Effector memory CD8-positive, alpha-beta T cell (primary cell): Measurements from ENCODE around the gene HACD2.

Experiments used
- ATAC-seq: fragments of 150-1000 bp; cut with Tn5 transposase; replicated peaks from 2 replicates; pipeline ENCODE4 v1.10.0; 2021; ENCODE audit warnings: mild to moderate bottlenecking, moderate library complexity
- DNase-seq, 3 experiments: peaks; one replicate each; pipeline ENCODE4 v3.0.0; 2021
- H3K27ac Mint-ChIP-seq, 2 donors: one replicate each; pipeline ENCODE4 v1.8.0; 2022; ENCODE audit warnings: mild to moderate bottlenecking in 2 of 2, mixed read lengths in 2 of 2, moderate library complexity in 2 of 2
- H3K27me3 Mint-ChIP-seq, 2 donors: one replicate each; pipeline ENCODE4 v1.8.0; 2022; ENCODE audit warnings: mixed read lengths in 2 of 2
- H3K36me3 Mint-ChIP-seq: one replicate; pipeline ENCODE4 v1.8.0; 2022; ENCODE audit warnings: mild to moderate bottlenecking, moderate library complexity, mixed read lengths; ENCODE audit not compliant: insufficient read depth
- H3K4me1 Mint-ChIP-seq, 2 donors: one replicate each; pipeline ENCODE4 v1.8.0; 2022; ENCODE audit warnings: low read depth in 2 of 2, mixed read lengths in 2 of 2
- H3K4me3 Mint-ChIP-seq, 2 donors: one replicate each; pipeline ENCODE4 v1.8.0; 2022; ENCODE audit warnings: mild to moderate bottlenecking in 2 of 2, mixed read lengths in 2 of 2, moderate library complexity in 2 of 2
- H3K9me3 Mint-ChIP-seq, 2 donors: one replicate each; pipeline ENCODE4 v1.8.0; 2022; ENCODE audit warnings: mixed read lengths in 2 of 2
- total RNA-seq, 9 experiments: gene quantifications; one replicate each; lab custom pipeline; 2026; lab: John Stamatoyannopoulos, UW

The HACD2 gene, protein sequence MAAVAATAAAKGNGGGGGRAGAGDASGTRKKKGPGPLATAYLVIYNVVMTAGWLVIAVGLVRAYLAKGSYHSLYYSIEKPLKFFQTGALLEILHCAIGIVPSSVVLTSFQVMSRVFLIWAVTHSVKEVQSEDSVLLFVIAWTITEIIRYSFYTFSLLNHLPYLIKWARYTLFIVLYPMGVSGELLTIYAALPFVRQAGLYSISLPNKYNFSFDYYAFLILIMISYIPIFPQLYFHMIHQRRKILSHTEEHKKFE
- 29.6 to 83.2 (median 52.9) reads per million in 9 experiments for total RNA-seq

GRCh38 chr3:123584988-123585937 lies at the start of gene HACD2:
HACD2 (minus strand) TSS chr3:123585053; CDS start chr3:123585027, 26 bp downstream.
- ATAC-seq = peak; percentile 90
- Mint-ChIP-seq H3K4me1 (peaks cover 3 to 25% of the 10 kb centered on the region in 2 donors), H3K9me3 (no peaks in the 10 kb centered on the region), H3K36me3 (peaks cover 9% of the 10 kb centered on the region), H3K4me3 (no peak within 1 kb of the TSS), H3K27ac (peak within 1 kb of the TSS in 1 of 2 donors; percentile 38), H3K27me3 (no peaks in the 10 kb centered on the region)
- DNase-seq = peak; percentile 92 to 93 (median 92)

DNA sequence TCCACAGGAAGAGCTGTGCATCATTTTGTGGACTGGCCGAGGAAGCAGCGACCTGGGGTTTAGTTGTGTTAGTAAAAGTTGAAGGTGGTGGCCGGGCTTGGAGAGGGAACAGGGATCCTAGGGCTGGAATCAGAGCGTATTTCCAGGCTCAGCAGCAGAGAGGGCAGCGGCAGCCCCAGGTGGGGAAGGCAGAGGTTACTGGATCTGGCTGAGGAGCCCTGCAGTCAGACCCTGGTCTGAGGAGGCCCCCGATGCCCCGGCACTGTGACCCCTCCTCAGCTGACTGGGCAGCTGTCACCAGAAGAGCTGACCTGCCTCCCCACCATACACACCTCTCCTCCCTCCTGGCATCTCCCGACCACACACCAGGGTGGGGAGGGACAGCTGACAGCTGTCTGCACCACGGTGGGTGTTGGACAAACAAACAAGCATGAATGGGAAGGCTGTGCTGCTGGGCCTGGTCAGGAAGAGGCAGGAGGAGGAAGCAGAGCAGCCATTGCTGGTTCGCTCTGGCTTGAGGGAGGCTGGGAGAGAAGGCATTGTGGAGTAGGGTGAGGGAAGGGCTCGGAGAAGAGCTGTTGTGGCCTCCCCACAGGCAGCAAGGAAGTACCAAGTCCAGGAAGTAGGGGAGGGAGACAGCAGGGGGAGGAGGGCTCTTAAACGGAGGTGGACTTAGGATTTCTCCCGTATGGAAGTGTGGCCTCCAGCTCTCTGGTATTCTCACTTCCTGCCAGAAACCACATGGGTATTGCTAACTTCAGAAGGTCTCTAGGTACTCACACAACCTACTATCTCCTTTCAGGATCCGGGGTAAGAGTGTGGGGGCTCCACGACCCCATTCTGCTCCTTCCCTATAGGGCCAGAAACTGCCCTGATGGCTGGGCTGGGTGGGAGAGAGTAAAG lies 49.5 kb upstream of the HACD2 start:
- no peak for ATAC-seq
- peaks cover 0 to 2% of the 10 kb centered on the region in 2 donors for H3K4me1 Mint-ChIP-seq
- peaks cover 6 to 11% of the 10 kb centered on the region in 2 donors for H3K27me3 Mint-ChIP-seq
- H3K27ac Mint-ChIP-seq = no peak overlapping the region
- H3K36me3 Mint-ChIP-seq = no peaks in the 10 kb centered on the region
- no peaks in the 10 kb centered on the region for H3K9me3 Mint-ChIP-seq
- no peak for DNase-seq
- no peak overlapping the region for H3K4me3 Mint-ChIP-seq

- Mint-ChIP-seq H3K4me3 (no peak overlapping the region), H3K27me3 (peaks cover 10 to 13% of the 10 kb centered on the region in 2 donors), H3K36me3 (no peaks in the 10 kb centered on the region), H3K27ac (no peak overlapping the region), H3K4me1 (peaks cover 0 to 2% of the 10 kb centered on the region in 2 donors), H3K9me3 (no peaks in the 10 kb centered on the region)
- ATAC-seq = no peak
- no peak for DNase-seq
Observed at GRCh38 chr3:123633530-123633929, 48.7 kb upstream of the HACD2 start.

DNA sequence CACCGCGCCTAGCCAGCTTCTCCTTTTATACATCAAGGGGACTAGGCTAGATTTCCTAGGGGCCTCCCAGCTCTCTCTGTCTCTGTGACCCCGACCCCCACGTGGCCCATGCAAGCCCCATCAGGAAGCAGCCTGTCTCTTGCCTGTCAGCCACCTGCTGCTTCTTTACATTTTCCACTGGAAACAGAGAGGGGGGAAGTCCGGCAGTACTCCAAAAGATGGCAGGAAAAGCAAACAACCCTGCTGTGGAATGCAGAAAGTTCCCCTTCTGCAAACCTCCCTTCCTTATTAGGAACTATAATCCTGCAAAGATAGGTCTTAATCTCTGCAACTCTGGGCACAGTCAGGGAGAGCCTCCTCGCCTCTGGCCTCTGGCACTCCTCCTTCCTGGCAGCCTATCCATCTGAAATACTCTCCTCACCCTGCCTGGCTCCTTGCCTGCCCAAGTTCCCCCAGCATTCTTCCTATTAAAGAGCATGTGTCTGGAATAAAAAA lies 47.4 kb upstream of the HACD2 start:
- no peak for ATAC-seq
- Mint-ChIP-seq H3K27ac (no peak overlapping the region), H3K27me3 (peaks cover 13 to 19% of the 10 kb centered on the region in 2 donors), H3K36me3 (no peaks in the 10 kb centered on the region), H3K9me3 (no peaks in the 10 kb centered on the region), H3K4me1 (peaks cover 0 to 2% of the 10 kb centered on the region in 2 donors), H3K4me3 (no peak overlapping the region)
- DNase-seq = no peak

GRCh38 chr3:123629747-123630047 lies 44.8 kb upstream of the HACD2 start:
- Mint-ChIP-seq H3K4me1 (peaks cover 0 to 2% of the 10 kb centered on the region in 2 donors), H3K27me3 (peaks cover 13 to 26% of the 10 kb centered on the region in 2 donors), H3K4me3 (no peak overlapping the region), H3K9me3 (no peaks in the 10 kb centered on the region), H3K36me3 (no peaks in the 10 kb centered on the region), H3K27ac (no peak overlapping the region)
- ATAC-seq (no peak), DNase-seq (no peak)

DNA sequence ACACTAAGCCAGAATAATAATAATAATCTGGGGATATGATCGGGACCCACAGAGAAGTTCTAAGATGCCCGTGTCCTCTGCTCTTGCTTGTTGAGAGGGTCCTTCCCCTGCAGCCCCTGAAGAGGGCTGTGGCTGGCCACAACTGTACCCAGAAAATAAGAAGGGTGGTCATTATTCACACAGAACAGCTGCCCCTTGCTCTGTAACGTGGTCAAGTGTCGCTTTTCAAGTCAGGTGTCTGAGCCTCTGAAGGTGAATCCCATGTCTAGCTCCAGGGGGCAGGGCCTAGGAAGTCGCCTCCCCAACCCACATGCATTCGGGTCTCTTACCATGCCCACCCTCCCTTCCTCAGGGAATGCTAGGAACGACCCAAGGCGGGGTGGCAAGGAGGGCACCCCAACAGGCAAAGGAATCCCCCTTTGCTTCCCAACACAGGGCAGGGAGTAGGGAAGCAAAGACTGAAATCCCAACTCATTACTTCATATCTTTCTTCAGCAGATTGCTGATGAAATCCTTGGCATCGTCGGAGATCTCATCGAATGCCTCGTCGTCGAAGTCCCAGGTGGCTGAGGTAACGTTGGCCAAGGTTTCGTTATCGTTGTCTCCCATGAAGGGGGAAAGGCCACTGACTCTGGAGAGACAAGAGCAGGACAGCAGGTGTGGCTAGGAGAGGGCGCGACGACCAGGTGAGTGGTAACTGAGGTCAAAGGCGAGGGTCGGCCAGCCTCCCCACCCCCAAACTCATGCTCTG lies 44.3 kb upstream of the HACD2 start:
- Mint-ChIP-seq H3K36me3 (no peaks in the 10 kb centered on the region), H3K9me3 (no peaks in the 10 kb centered on the region), H3K4me1 (peaks cover 0 to 4% of the 10 kb centered on the region in 2 donors), H3K27me3 (peaks cover 13 to 31% of the 10 kb centered on the region in 2 donors), H3K27ac (no peak overlapping the region), H3K4me3 (no peak overlapping the region)
- ATAC-seq (no peak), DNase-seq (no peak)

- H3K4me3 Mint-ChIP-seq = no peak overlapping the region
- peaks cover 13 to 31% of the 10 kb centered on the region in 2 donors for H3K27me3 Mint-ChIP-seq
- DNase-seq = no peak
- ATAC-seq = no peak
- H3K4me1 Mint-ChIP-seq = peaks cover 0 to 2% of the 10 kb centered on the region in 2 donors
- H3K9me3 Mint-ChIP-seq = no peaks in the 10 kb centered on the region
- H3K36me3 Mint-ChIP-seq = no peaks in the 10 kb centered on the region
- H3K27ac Mint-ChIP-seq = no peak overlapping the region
Observed at GRCh38 chr3:123627673-123628670, 43.1 kb upstream of the HACD2 start.

GRCh38 chr3:123626881-123627280 lies 42.0 kb upstream of the HACD2 start:
- DNase-seq = no peak
- Mint-ChIP-seq H3K36me3 (no peaks in the 10 kb centered on the region), H3K27me3 (peaks cover 13 to 31% of the 10 kb centered on the region in 2 donors), H3K4me3 (no peak overlapping the region), H3K4me1 (peaks cover 0 to 2% of the 10 kb centered on the region in 2 donors), H3K9me3 (no peaks in the 10 kb centered on the region), H3K27ac (no peak overlapping the region)
- no peak for ATAC-seq

DNA sequence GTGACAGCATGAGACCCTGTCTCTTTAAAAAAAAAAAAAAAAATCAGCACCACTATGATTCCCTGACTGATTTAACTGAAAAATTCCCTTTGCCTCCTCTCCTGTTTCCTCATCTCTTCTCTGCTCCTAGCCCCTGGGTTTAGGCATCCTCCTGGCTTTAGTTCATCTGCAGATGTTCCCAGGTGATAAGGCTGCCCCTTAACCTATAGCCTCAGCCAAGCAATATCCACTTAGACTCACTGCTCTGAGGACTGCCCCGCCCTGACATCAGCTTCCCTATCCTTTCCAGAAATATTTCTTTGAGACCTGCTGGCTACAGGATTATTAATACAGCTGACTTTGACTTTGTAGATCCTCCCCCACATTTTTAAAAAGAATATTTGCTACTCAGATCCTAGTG lies 39.4 kb upstream of the HACD2 start:
- H3K4me3 Mint-ChIP-seq = no peak overlapping the region
- ATAC-seq (no peak), DNase-seq (no peak)
- H3K36me3 Mint-ChIP-seq = no peaks in the 10 kb centered on the region
- H3K4me1 Mint-ChIP-seq = peaks cover 0 to 2% of the 10 kb centered on the region in 2 donors
- no peaks in the 10 kb centered on the region for H3K9me3 Mint-ChIP-seq
- H3K27ac Mint-ChIP-seq = no peak overlapping the region
- H3K27me3 Mint-ChIP-seq = peaks cover 11 to 25% of the 10 kb centered on the region in 2 donors

- Mint-ChIP-seq H3K4me1 (peaks cover 0 to 2% of the 10 kb centered on the region in 2 donors), H3K27me3 (peaks cover 2 to 16% of the 10 kb centered on the region in 2 donors), H3K27ac (no peak overlapping the region), H3K9me3 (no peaks in the 10 kb centered on the region), H3K4me3 (no peak overlapping the region), H3K36me3 (no peaks in the 10 kb centered on the region)
- no peak for ATAC-seq
- DNase-seq = no peak
Observed at GRCh38 chr3:123623346-123623880, 38.6 kb upstream of the HACD2 start.

DNA sequence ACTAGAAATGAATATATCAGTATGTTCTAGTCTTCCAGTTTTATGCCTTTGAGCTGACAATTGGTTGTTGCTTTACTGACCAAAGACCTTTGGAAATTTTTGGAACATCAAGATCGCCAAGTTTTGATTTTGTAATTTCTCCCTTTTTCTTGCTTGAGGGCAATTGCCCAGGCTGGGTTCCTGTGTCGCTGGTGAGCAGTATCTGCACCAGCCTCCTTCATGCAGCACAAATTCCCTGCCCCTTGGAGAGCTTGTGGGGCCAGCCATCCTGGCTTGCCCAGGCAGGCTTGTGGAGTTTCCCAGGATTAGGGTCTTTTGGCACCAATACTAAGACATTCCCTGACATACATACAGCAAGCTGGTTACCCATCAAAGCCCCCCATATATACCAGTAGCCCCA lies 37.9 kb upstream of the HACD2 start:
- no peak for DNase-seq
- peaks cover 0 to 5% of the 10 kb centered on the region in 2 donors for H3K4me1 Mint-ChIP-seq
- H3K27me3 Mint-ChIP-seq = peaks cover 0 to 11% of the 10 kb centered on the region in 2 donors
- no peak overlapping the region for H3K27ac Mint-ChIP-seq
- H3K9me3 Mint-ChIP-seq = no peaks in the 10 kb centered on the region
- H3K4me3 Mint-ChIP-seq = no peak overlapping the region
- no peaks in the 10 kb centered on the region for H3K36me3 Mint-ChIP-seq
- ATAC-seq = no peak
